22Rv1 (cell line): Measurements from ENCODE around the gene TMED4.
"Not testable (repeated sequence)": the region's sequence is repeated elsewhere in the genome, so short reads cannot be mapped to it uniquely, and the experiment has no call there.

ENCODE experiments used
- ZFX ChIP-seq: fragments of 450-650 bp; IDR thresholded peaks from 2 replicates; pipeline ENCODE4 v1.6.1; 2017; ENCODE audit warnings: antibody characterized with exemption, borderline replicate concordance
- TF ChIP-seq, protein P1 (sequence below): fragments of 450-650 bp; IDR thresholded peaks from 2 replicates; pipeline ENCODE4 v1.5.1; 2017; ENCODE audit warnings: mild to moderate bottlenecking

DNA sequence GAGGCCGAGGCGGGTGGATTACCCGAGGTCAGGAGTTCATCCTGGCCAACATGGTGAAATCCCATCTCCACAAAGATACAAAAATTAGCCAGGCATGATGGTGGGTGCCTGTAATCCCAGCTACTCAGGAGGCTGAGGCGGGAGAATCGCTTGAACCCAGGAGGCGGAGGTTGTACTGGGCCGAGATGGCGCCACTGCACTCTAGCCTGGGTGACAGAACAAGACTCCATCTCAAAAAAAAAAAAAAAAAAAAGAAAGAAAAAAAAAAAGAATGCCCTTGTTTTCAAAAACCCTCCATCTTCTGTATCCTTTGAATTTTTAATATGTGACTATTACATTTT, 19.4 kb downstream of the TMED4 start:
- TF ChIP-seq, protein P1, sequence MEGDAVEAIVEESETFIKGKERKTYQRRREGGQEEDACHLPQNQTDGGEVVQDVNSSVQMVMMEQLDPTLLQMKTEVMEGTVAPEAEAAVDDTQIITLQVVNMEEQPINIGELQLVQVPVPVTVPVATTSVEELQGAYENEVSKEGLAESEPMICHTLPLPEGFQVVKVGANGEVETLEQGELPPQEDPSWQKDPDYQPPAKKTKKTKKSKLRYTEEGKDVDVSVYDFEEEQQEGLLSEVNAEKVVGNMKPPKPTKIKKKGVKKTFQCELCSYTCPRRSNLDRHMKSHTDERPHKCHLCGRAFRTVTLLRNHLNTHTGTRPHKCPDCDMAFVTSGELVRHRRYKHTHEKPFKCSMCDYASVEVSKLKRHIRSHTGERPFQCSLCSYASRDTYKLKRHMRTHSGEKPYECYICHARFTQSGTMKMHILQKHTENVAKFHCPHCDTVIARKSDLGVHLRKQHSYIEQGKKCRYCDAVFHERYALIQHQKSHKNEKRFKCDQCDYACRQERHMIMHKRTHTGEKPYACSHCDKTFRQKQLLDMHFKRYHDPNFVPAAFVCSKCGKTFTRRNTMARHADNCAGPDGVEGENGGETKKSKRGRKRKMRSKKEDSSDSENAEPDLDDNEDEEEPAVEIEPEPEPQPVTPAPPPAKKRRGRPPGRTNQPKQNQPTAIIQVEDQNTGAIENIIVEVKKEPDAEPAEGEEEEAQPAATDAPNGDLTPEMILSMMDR: not testable (repeated sequence)
- not testable (repeated sequence) for TF ChIP-seq ZFX
